GM19438 (cell line): ENCODE data around the gene MCM3AP.

Source experiments
- ATAC-seq: cut with Tn5 transposase; IDR thresholded peaks from one replicate; pipeline ENCODE4 v1.9.1; 2021; ENCODE audit warnings: low read depth; ENCODE audit not compliant: unreplicated experiment

The MCM3AP gene

DNA sequence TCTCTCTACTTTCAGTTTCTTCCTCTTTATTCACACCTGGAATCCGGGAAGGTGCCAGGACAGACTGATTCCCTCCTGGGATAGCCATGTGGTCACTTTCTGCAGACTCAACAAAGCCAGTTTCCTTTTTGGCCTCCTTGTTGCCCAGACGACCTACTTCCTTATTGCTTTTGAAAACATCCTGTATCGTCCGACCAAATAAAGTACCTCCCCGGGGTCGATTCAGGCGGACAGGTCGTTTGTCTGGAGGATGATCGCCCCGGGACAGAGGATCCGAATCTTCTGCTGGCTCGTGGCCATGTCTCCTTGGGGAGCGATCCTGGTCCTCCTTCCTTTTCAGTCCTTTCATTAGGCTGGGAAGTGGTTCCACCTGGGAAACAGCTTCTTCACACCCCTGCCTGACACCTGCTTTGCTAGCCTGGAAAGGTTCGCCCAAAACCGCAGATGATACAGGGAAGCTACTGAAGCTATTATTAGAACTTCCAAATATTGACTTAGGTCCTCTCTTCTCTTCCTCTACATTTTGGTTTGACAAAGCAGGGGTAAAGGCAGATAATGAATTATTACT is 1.2 kb downstream of the MCM3AP start:
- ATAC-seq = no peak

DNA sequence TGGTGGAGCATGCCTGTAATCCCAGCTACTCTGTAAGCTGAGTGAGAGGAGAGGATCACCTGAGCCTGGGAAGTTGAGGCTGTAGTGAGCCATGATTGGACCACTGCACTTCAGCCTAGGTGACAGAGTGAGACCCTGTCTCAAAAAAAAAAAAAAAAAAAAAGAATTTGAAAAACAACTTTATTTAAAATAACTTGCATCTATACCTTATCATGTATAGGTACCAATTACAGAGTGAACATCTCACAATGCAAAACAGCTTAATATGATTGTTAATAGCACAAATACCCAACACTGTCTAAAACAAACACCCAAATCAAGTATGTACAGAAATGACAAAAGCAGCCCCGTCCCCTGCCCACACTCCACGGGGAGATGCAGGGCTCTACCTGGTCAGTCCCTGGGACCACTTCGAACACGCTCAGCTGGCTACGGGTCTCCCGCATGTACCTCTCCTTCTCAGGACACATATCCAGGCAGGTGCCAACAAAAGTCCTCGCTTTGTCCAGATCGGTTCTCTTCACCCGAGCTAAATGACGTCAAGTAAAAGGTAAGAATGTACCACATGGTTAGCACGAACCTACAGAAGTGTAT is 10.5 kb downstream of the MCM3AP start:
- no peak for ATAC-seq

DNA sequence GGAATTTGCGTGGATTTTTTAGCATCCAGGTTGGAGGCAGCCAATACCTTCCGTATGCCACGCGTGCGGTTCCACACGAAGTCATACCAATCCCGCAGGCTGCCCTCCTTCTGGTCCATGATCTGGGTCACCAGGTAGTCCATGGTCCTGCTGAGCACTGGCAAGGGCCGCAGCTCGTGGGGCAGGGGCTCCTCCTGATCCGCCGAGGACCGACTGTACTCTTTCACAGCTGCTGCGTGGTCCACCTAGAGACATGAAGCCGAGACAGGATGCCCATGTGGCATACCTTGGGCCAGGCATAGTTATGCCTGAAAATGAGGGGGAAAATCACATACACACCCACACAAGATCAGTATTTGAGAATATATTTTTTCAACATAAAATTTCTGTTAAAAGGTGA is 12.1 kb downstream of the MCM3AP start:
- no peak for ATAC-seq

DNA sequence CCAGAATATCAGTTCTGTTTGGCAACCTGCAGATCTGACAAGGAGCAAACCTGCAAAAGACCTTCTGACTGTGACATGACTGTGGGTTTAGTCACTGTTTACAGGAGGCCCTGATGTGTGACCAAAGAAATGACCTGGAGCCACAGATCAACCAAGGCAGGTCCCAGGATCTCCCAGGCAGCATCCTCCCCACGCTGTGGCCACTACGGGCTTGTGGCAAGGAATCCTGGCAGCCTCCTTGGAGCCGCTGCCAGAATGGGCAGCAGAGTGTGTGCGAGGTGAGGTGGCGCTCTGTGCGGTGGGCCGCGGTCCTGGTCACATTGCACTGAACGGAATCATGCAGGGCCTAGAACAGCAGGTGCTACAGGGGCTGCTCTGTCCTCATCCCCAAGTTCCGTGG is 15.9 kb downstream of the MCM3AP start:
- no peak for ATAC-seq

DNA sequence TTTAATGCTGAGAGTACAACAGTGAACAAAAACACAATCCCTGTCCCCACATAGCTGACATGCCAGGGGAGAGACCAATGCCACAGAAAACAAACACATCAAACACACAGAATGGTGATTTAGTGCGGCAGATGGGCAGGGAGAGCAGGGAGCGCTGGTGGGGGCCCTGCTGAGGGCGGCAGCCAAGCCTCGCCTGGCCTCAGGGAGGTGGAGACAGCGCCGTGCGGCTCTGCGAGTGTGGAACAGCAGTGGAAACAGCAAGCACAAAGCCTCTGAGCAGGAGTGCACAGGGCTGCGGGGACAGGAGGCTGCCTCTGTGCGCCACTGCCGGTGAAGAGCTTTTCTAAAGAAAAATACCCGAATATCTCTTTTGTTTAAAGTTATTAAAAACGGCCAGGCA is 17.0 kb downstream of the MCM3AP start:
- no peak for ATAC-seq

DNA sequence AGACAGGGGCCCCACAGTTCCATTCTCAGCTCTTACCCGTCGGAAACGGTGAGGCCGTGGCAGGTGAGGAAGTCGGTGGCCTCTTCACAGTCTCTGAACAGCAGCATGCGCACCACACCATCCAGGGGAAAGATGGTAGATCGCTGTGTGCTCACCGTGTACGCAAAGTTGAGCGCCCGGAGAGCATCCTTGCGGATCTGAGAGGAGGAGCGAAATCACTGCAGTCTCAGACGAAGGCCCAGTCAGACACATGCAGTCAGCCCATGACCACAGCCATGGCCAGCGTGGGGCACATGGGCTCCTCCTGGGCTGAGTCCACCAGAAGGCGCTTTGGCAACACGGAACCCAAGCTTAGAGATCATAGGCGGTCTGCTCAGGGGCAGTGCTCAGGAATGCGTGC is 18.5 kb downstream of the MCM3AP start:
- ATAC-seq = no peak

DNA sequence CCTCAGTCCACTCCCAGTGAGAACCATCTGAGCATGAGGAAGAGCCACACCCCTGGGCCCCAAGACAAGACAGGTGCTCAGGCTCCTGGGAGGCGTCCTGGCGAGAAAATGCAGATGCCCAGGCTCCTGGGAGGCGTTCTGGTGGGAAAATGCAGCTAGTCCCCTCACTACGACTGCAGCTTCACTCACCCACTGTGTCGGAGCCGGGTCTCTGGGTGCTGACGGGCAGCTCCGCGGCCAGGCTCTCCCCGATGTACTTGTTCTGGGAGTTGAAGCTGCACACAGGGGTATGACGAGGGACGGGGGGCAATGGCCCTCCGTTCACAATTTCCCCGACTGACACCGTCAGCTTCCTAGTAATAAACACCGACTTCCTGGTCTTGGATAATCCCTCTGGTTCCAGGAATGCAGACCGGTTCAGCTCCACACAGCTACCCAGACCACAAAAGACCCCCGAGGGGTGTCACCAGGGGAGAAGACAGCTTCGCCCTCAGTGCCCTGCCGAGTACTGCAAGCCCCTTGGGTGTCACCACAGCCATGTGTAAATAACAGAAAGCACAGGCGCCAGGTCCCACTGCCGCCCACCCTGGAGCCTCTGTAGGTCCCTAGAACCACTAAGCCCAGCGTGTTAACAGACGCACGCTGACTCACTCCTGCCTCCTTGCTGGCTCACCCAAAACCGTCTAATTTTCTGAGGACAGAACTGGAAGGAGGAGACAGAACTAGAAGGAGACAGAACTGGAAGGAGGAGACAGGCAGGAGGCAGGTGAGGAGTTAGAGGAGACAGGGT is 19.5 kb downstream of the MCM3AP start:
- no peak for ATAC-seq

DNA sequence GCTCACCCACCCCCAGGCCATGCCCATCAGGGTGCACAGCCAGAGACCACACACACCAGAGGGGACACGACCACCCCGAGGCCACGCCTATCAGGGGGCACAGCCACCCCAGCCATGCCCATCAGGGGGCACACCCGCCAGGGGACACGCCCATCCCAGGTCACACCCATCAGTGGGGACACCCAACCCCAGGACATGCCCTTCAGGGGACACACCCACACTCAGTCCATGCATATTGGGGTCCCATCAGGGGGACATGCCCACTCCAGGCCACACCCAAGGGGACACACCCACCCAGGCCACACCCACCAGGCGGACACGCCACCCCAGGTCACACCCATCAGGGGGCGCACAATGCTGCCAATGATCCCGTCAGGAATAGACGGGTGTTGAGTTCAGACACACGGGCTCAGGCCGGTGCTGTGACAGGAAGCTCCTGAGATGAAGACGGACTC is 20.7 kb downstream of the MCM3AP start:
- ATAC-seq = no peak

DNA sequence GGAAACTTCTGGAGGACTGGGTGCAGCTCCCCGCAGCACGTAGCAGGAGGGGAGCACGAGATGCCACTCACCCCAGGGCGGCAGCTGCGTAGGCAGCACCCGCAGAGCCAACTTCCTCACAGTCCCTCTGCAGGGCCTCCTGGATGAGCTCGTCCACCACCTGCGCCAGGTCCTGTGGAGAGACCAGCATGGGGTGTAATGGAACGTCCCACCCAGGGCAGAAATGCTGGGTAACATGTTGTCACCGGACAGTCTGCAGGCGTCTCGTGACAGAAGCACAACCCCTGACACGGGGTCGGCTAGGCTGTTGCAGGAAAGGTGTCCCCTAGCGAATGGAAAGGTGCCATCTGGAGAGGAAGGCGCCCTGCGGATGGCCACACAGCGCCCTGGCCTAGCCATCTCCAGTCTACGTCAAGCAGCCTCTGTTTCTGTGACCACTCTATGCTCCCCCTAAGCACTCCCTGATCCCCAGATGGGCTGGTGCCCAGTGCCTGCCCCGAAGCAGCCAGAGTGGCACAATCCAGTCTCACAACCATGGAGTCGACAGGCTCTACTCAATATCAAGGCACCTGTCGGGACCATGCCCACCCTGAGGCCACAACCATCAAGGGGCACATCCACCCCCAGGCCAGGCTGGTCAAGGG is 21.2 kb downstream of the MCM3AP start:
- ATAC-seq = no peak

DNA sequence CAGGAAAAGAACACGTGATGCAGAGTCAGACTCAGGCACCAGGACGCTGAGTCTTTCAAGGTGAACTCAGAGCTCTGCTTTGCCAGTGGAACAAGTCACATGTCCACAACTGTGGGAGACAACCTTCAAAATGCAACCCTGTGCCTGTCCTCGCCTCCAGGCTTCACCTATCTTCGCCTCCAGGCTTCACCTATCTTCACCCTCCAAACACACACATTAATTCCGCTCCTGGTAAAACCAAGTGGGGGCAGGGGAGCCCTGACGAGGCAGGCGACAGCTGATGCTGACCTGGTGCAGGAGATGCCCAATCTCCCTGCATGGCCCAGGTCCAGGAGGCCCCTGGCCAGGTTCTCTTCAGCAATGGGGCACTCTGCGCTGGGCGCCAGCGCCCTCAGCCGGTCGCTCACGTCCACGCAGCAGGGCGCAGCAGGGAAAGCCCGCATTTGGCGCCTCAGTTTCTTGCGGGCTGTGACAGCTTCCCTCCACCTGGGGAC is 28.9 kb downstream of the MCM3AP start:
- ATAC-seq = no peak

DNA sequence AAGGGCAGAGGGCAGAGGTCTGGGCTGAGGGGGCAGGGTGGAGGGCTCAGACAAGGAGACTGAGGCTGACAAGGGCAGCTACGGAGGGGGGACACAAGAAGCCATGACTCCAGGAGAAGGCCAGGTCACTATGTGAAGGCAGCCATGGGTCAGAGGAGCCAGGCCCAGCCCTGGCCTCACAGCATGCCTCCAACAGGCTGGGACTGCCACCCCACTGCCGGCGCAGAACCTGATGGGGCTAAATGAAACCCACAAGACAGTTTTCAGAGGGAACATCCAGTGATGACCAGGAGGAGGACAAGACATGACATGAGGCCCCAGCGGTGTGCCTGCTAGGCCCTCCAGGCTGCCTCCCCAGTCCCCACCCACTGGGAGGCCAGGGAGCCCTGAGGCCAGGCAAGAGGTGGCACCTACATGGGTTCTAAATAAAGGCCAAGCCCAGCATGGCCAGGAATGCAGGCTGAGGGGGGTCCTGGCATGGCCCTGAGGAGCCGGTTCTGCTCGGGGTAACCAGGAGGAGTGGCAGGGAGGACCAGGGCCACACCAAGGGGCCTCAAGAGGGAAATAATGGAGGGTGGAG is 29.6 kb downstream of the MCM3AP start:
- no peak for ATAC-seq

DNA sequence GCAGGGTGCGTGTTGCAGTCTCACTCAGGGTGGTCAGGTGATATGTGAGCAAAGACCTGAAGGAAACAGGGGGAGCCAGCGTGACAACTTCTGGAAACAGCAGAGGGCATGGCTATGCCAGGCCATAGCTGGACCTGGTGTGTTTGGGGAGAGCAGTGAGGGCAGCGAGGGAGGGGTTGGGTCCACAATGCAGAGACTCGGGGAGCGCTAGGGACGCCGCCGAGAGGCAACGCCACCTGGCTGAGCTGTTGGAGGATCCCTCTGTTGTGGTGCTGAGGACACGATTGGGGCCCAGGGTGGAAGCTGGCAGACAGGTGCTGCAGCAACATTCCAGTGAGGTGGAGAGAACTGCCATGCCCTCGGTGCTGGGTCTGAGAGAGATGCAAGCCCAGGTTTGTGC is 30.2 kb downstream of the MCM3AP start:
- ATAC-seq = no peak

DNA sequence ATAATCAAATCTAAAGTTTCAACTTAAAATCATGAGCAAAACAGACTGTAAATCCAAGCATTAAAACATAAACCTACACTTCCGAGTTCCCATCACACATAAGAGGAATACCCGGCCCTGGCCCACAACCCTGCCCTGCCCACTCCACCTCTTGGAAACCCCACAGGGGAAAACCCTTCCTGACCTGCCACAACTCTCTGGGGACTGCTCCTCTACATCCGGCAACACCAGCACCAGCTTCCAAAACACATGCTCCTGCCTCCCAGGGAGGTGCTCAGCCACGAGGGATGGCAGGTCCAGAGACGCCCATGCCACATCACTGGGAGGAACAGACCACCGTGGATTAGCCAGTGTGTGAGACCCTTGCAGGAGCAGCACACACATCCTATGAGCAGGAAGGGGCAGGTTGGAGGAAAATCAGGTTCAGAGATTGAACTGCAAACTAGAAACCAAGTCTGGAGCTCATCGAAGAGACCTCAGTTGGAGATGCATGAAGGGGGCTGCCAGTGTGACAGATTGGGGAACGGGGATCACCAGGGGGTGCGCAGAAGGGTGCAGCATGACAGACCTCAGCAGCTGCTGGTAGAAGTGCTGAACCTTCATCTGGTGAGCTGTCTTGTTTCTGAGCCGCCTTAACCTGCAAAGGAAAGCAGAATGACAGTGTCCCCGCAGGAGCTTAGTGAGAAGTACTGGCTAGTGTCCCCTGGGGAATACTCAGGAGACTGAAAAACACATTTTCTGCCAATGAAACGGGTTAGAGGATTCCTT is 31.0 kb downstream of the MCM3AP start:
- peak; percentile 50 for ATAC-seq

DNA sequence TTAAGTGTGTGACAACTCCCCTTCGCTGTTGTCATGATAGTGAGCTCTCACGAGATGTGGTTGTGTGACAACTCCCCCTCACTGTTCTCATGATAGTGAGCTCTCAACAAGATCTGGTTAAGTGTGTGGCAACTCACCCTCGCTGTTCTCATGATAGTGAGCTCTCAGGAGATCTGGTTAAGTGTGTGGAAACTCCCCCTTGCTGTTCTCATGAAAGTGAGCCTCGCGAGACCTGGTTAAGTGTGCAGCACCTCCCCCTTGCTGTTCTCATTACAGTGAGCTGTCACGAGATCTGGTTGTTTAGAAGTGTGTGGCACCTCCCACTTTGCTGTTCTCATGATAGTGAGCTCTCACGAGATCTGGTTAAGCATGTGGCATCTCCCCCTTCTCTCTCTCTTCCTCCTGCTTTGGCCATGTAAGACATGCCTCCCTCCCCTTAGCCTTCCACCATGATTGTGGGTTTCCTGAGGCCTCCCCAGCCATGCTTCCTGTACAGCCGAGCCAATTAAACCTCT is 31.7 kb downstream of the MCM3AP start:
- peak; percentile 60 for ATAC-seq

DNA sequence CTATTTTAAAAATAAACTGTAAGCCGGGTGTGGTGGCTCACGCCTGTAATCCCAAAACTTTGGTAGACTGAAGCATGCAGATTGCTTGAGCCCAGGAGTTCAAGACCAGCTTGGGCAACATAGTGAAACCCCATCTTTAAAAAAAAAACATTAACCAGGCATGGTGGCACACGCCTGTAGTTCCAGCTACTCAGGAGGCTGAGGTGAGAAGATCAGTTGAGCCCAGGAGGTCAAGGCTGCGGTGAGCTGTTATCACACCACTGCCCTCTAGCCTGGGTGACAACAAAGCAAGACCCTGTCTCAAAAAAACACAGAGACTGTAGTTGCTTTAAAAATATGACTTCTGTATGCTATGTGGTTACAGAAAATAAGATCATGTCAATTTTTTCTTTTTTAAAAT is 32.6 kb downstream of the MCM3AP start:
- ATAC-seq = no peak

DNA sequence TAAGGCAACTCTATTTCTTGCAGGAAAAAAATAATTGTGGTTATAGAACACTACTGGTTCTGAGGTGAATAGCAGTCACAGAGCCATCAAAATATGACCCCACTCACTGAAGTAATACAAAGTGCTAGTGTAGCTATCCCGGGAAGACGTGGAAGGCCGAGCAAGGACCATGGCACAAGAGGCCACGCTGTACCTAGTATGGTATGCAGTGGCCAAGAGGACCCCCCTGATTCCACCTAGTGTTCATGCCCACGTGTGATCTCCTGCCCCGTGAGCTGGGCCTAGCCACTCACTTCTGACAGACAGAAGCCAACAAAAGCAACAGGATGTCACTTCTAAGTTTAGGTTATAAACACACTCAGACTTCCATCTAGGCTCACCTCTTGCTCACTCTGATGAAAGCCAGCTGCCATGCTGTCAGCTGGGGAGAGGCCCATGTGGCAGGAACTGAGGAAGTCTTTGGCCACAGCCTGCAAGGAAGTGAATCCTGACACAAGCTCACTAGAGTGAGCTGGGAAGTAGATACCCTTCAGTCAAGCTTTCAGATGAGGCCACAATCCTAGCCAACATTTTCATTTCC is 35.2 kb downstream of the MCM3AP start:
- no peak for ATAC-seq

DNA sequence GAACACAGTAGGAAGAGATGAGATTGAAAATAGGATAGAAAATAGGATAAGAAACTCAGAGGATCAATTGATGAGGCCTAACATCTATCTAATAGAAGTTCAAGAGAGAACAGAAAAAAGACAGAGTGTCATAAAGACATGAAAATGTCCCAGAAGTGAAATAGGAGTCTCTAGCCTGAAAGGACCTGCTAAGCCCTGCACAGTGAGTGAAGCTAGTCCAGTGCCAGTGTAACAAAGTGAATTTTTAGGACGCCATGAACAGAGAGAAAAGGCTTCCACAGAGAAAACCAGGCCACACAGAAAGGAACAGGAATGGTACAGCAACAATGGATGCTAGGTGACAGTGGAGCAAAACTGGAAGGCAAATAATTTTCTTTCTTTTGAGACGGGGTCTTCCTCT is 36.6 kb downstream of the MCM3AP start:
- ATAC-seq = no peak

DNA sequence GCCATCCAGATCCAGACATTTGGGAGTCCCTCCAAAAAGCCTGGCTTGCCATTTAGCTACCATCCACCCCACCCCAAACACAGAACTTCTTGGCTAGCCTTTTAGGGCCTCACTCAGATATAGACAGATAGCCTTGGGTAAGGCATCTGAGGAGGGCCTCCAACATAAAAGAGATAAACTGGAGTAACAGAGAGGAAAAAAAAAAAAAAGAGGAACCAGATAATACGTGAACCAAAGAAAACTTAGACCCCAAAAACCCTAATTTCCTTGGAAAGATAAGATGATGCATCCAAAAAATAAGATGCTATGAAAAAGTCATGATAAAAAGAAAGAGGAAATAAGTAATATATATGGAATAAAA is 37.0 kb downstream of the MCM3AP start:
- no peak for ATAC-seq

DNA sequence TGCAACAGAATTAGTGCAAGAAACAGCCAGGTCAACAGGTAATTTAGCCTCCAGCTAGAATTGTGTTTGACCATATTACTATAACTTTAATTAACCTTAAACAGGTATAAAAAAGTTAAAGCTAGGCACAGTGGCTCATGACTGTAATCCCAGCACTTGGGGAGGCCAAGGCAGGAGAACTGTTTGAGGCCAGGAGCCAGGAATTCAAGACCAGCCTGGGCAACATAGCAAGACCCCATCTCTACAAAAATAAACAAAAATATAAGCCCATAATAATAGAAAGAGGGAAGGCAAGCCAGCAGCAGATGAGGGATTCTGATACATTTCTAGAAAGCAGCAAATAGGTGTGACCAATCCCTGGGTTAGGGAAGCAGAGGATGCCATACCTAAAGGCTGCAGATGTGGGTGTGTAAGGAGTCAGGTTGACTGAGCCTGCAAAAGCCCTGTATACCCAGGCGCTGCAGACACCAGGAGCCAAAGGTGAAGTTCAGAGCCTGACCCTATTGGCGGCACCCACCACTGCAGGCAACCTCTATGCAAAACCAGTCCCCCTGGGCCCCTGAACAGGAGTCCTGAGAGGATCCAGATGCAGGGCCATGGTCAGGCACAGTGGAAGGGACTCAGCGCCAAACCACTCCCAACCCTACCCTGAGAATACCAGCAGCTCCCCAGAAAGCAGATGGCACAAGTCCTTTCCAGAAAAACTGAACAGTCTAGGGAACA is 37.6 kb downstream of the MCM3AP start:
- ATAC-seq = no peak
